GM10266 (cell line): Measurements from ENCODE around the gene FAM50A.

Source experiments
- DNase-seq: peaks from one replicate; pipeline ENCODE4 v3.0.0; 2012; ENCODE audit errors: extremely low spot score
- CTCF ChIP-seq: IDR thresholded peaks from 2 replicates; pipeline ENCODE4 v1.5.1; 2012; ENCODE audit warnings: mild to moderate bottlenecking, low read depth; ENCODE audit not compliant: control insufficient read depth, insufficient read depth; ENCODE audit errors: missing control alignments

FAM50A gene

DNA sequence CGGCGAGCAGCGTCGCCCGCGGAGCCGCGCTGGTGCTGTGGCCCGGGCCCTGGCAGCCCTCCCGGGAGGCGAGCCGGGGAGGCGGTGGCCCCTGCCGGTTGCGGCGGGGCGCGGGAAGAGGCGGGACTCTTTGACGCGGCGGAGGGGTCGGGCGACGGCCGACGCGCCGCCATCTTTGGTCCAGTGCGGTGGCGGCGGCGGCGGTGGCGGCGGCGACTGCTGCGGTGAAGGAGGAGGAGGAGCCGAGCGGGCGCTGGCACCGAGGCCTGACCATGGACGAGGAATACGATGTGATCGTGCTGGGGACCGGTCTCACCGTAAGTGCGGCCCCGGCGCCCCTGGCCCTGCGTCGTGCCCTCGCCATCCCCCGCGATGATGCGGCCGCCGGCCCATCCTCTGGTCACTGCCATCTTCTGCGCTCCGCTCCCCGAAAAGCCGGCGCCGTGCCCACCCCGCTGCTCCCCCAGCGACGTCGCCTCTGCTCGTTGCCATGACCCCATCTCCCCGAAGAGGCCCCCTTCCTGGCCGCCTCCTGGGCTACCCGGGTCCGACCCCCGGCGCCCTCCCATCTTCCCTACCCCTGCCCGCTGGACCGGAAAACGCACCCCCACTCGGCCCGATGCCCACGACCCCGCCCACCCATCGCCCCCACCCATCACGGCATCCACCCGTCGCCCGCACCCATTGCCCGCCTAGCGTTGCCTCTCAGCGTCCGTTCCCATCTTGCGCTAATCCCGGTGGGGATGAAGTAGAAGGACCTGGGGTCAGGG is 6.8 kb upstream of the FAM50A start, which contains the start of gene GDI1:
Gene GDI1 (plus strand): TSS at position 172 of the 770 bp plus-strand sequence. CDS start 101 bp downstream, at position 273.
- peak; percentile 73 for DNase-seq
- TF ChIP-seq CTCF: no peak

DNA sequence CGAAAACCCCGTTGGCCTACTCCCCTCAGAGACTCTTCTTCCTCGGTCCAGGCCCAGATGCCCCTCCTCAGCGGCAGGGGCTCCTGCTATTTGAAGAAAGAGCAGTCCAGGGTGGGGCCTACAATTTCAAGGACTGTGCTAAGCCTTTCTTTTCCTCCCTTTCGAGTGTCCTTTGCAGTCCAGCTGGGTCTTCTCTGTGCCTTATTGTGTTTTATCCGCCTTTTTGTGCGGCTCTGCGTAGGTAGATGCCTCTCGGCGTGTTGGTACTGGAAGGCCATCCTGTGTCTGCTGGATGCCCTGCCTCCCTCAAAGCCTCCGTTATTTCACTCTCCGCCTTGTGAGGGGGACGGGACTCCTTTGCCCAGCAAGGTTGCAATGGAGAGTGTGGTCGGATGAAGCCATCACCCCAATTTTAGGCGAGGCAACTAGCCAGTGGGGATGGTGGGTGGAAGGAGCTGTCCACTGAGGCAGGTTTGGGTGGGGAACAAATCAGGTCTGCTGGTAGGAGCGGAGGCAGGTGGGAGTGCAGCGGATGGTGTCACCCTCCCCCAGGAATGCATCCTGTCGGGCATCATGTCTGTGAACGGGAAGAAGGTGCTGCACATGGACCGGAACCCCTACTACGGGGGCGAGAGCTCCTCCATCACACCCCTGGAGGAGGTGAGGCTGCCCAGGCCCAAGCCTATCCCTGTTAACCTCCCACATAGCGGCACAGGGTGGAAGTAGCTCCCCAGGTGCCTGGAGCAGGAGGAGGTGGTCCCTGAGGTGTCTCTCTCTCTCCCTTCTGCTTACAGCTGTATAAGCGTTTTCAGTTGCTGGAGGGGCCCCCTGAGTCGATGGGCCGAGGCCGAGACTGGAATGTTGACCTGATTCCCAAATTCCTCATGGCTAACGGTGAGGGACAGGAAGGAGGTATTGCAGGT is 5.7 kb upstream of the FAM50A start:
- no peak for DNase-seq
- no peak for TF ChIP-seq CTCF

GRCh38 chrX:154439841-154440240 is 4.1 kb upstream of the FAM50A start:
- no peak for TF ChIP-seq CTCF
- no peak for DNase-seq

DNA sequence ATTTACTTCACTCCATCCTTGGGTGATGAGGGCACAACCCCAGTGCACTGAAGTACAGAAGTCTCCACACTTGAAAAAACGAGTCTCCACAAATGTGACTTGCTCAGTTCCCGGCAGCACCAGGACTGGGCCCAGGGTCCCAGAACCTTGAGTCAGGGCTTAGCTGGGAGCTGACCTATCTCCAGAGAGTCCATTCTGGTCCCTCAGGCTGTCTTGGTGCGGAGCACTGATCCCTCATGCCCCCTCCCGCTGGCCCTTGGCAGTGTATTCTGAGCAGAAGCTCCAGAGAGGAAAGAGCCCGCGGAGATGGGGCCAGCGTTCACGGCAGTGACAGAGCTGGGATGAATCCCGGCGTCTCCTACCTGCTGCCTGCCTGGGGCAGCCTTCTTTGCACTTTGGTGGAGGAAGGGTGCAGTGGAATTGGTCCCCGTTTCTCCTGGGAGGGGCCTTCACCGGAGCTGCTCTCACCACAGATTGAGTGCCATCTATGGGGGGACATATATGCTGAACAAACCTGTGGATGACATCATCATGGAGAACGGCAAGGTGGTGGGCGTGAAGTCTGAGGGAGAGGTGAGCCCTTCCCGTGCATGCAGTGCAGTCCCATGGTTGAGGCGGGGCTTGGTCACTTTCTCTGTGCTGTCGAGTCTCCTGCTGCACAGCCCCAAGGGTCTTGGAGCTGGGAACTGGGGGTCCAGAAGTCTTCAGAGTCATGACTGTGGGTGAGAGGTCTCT is 3.2 kb upstream of the FAM50A start:
- no peak for TF ChIP-seq CTCF
- DNase-seq: no peak

DNA sequence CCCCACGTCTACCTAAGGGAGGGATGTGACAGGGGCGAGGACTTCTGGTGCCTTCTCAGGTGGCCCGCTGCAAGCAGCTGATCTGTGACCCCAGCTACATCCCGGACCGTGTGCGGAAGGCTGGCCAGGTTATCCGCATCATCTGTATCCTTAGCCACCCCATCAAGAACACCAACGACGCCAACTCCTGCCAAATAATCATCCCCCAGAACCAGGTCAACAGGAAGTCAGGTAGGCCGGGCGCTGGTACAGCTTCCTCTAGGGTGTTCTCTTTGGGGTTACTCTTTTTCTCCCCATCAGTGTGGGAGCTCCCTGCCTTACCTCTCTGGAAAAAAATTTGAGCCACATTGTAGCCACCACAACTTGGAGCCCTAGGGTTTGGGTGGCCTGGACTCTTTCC is 2.4 kb upstream of the FAM50A start:
- TF ChIP-seq CTCF: no peak
- no peak for DNase-seq

- no peak for DNase-seq
- no peak for TF ChIP-seq CTCF
These were observed 1.8 kb upstream of the FAM50A start for GRCh38 chrX:154441984-154442707.
